PFSK-1 (cell line): ENCODE results near the gene BZW2.

ENCODE experiments used
- POLR2AphosphoS5 ChIP-seq: IDR thresholded peaks from 2 replicates; pipeline ENCODE4 v1.6.1; 2012; ENCODE audit warnings: low read depth, mild to moderate bottlenecking, control low read depth, low read length, moderate library complexity
- TAF1 ChIP-seq: IDR thresholded peaks from 2 replicates; pipeline ENCODE4 v1.6.1; 2012; ENCODE audit warnings: low read length, control low read depth, borderline replicate concordance; ENCODE audit not compliant: insufficient read depth
- TF ChIP-seq, protein P1 (sequence below), 2 experiments: IDR thresholded peaks; 2 replicates each; pipeline versions ENCODE4 v1.6.1 to v1.8.0; 2011 to 2012; ENCODE audit warnings: low read depth in 2 of 2, low read length in 2 of 2, control low read depth in 1 of 2, inconsistent platforms in 1 of 2, mild to moderate bottlenecking in 1 of 2, moderate library complexity in 1 of 2; ENCODE audit not compliant: insufficient read depth in 1 of 2

DNA sequence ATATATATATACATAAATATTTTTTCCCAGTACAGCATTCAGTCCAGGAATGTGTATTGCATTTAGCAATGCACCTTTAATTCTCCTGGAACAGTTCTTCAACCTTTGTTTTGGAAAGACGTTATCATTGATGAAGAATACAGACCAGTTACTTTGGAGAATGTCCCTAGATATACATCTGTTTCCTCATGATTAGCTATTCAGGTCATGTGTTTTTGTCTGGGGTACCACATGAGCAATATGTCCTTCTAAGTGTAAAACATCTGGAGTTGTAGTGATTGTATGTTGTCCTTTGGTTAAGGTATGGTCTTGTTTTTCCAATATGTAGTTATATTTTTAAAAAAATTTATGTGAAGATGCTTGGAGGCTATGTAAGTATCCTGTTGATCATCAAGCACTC lies 10.2 kb downstream of the BZW2 start:
- TF ChIP-seq TAF1 = no peak
- TF ChIP-seq POLR2AphosphoS5 = no peak
- TF ChIP-seq, protein P1, sequence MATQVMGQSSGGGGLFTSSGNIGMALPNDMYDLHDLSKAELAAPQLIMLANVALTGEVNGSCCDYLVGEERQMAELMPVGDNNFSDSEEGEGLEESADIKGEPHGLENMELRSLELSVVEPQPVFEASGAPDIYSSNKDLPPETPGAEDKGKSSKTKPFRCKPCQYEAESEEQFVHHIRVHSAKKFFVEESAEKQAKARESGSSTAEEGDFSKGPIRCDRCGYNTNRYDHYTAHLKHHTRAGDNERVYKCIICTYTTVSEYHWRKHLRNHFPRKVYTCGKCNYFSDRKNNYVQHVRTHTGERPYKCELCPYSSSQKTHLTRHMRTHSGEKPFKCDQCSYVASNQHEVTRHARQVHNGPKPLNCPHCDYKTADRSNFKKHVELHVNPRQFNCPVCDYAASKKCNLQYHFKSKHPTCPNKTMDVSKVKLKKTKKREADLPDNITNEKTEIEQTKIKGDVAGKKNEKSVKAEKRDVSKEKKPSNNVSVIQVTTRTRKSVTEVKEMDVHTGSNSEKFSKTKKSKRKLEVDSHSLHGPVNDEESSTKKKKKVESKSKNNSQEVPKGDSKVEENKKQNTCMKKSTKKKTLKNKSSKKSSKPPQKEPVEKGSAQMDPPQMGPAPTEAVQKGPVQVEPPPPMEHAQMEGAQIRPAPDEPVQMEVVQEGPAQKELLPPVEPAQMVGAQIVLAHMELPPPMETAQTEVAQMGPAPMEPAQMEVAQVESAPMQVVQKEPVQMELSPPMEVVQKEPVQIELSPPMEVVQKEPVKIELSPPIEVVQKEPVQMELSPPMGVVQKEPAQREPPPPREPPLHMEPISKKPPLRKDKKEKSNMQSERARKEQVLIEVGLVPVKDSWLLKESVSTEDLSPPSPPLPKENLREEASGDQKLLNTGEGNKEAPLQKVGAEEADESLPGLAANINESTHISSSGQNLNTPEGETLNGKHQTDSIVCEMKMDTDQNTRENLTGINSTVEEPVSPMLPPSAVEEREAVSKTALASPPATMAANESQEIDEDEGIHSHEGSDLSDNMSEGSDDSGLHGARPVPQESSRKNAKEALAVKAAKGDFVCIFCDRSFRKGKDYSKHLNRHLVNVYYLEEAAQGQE (IDR thresholded peaks at IDR 0.05; ENCODE audit: insufficient read depth in 1 of 2, low read depth in 2 of 2, low read length in 2 of 2) = no peak
